ENCODE data around the gene LMF1.

GRCh38 chr16:877242-878071 lies 93.3 kb downstream of the LMF1 start:
- TF ChIP-seq CTCF (IDR thresholded peaks at IDR 0.05) (no peak), POLR2A (IDR thresholded peaks at IDR 0.05) (no peak)

Measured in prostate gland (tissue), 2 donors.